ENCODE measurements around the gene MGMT.
"Not testable (repeated sequence)": the region's sequence is repeated elsewhere in the genome, so short reads cannot be mapped to it uniquely, and the experiment has no call there.

The MGMT gene

GRCh38 chr10:129466703-129467358, at the start of gene MGMT:
Gene MGMT (plus strand): TSS chr10:129467241.
- in situ Hi-C loops (cut with MboI; ENCODE audit: low sequenced_read_pairs) = no loop called here

DNA sequence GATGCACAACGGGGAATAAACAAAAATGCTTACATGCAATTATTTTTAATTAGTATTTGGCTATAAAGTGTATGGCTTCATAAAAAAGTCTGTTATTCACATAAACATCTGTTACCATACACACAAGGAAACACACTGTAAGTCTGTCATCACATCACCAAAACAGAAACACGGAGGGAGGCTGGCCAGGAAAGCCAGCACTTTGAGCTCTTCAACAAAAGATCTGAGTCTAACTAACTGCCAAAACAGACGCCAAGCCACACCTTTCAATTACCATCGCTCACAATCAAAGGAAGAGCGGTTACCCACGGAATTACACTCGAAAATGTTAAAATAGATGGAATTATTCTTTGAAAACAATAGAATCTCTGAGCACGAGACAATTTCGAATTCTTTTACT, 49.2 kb upstream of the MGMT start:
- in situ Hi-C loops (cut with MboI; ENCODE audit: low sequenced_read_pairs) = no loop called here

DNA sequence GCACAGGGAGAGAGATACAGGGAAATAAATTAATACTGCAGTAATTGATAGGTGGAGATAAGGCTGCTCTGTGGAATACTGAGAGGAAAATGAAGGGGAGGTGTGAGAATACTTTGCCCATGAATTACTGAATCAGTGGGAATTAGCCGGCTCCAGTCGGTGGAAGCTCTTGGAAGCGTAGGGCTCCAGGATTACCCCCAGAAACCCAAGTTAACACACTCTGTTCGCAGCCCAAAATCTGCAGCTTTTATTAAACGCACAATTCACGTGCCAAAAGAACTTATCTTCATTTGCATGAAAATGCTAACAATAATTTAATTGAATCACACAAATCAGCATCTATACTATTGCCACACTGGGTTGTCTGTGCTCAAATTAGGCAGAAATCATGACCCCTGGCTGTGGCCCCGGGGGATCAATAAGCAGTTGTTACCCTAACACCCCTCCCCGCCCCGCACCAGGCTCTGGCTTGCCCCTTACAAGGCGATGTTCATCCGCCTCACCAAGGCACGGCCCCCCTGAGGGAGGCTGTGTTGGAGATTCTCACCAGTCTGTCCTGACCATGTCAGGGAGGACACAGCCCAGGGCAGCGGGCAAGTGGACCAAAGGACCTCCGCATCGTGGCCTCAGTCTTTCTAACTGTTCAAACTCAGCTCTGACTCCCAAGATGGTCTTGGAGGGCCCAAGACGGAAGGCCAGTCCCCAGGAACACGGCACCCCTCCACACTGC, 48.4 kb upstream of the MGMT start:
- in situ Hi-C loops (cut with MboI; ENCODE audit: low sequenced_read_pairs) = no loop called here

GRCh38 chr10:129419397-129419796, 47.6 kb upstream of the MGMT start:
- in situ Hi-C loops (cut with MboI; ENCODE audit: low sequenced_read_pairs) = no loop called here

DNA sequence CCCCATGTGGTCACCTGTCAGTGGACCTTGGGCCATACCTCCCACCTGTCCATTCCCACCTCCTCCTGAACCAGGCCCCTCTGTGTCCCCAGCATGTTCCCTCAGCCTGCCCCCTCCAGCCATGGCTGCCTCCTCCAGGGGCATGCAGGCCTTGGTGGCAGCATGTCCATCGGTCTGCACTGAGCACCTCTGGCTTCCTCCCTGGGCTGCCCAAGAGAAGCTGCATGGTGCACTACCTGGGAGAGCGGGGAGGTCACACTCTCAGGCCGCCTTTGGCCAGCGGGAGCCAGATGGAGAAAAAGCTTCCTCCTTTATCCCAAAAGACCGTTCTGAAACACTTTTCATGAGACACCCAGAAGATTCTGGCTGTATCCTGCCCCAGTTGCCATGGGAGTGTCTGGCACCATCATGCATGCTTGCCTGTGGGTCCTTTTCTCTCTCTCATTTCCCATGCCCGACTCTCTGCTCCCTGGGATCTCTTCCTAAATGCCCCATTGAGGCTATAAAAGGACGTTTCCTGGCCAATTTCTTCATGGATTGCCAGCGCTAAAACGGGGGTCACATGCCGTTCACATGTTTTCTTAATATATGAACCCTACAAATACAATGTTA, 45.5 kb upstream of the MGMT start:
- in situ Hi-C loops (cut with MboI; ENCODE audit: low sequenced_read_pairs) = no loop called here

GRCh38 chr10:129424978-129425377, 42.1 kb upstream of the MGMT start:
- in situ Hi-C loops (cut with MboI; ENCODE audit: low sequenced_read_pairs) = no loop called here

GRCh38 chr10:129426606-129427005, 40.4 kb upstream of the MGMT start:
- in situ Hi-C loops (cut with MboI; ENCODE audit: low sequenced_read_pairs) = no loop called here

DNA sequence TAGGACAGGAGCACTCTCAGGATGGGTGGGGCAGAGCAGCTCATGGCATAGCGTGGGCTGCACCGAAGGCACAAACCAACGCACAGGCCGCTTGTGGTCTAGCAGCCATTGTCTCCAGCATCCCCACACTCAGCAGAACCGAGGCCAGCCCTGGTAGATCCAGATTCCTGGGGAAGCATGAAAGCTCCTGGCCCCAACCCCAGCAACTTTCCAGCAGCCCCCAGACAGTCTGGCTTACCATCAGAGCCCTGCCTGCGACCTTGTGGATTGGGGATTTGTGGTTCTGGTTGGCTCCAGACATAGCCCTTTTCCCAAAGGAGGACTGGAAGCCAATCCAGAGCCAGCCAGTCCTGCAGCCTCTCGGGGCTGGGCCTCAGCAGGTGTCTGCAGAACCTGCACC, 33.8 kb upstream of the MGMT start:
- in situ Hi-C loops (cut with MboI; ENCODE audit: low sequenced_read_pairs) = no loop called here

DNA sequence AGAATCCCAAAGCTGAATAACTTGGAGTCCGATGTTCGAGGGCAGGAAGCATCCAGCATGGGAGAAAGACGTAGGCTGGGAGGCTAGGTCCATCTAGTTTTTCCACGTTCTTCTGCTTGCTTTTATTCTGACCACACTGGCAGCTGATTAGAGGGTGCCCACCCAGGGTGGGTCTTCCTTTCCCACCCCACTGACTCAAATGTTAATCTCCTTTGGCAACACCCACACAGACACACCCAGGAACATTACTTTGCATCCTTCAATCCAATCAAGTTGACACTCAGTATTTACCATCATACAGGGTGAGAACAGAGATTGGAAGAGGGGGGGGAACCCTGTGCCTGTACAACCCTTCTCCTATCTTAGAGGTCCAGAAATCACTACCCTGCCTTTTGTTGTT, 31.3 kb upstream of the MGMT start:
- in situ Hi-C loops (cut with MboI; ENCODE audit: low sequenced_read_pairs) = not testable (repeated sequence)

DNA sequence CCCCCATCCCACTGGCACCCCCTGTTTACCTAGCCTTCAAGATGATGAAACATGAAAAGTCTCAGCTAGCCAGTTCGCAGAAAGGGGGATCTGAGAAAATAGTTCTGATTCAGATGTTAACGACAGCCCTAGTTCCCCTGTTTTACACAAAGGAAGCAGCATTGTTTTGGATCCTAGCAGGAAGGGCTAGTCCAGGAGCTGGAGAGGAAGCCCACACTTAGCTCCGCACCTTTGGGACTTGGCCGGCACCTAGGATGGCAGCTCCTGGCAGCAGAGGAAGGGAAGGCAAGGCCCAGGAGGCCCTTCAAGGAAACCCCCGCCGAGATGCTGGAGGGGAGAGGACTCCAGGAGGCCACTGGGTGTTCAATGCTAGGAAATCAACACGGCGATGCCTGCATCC, 29.0 kb upstream of the MGMT start:
- in situ Hi-C loops (cut with MboI; ENCODE audit: low sequenced_read_pairs) = no loop called here

DNA sequence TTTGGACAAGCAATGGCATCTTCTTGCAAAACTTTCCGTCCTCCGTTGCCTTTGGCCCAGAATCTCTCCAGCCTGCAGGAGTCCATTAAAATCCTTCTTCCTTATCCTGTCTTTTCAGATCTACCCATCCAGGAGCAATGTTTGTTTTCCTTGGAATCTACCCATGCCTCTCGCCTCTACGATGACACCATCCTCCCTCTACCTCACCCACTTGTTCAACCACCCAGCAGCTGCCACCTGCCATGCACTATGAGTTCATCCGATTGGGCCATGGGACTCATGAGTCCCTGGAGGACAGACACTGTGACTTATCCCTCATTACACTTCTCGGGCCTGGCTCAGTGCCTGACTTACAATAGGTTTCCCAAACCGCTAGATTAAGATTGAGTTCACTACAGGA, 26.8 kb upstream of the MGMT start:
- in situ Hi-C loops (cut with MboI; ENCODE audit: low sequenced_read_pairs) = no loop called here

- in situ Hi-C loops (cut with MboI; ENCODE audit: low sequenced_read_pairs) = no loop called here
Measured at GRCh38 chr10:129440722-129441316, 26.2 kb upstream of the MGMT start.

DNA sequence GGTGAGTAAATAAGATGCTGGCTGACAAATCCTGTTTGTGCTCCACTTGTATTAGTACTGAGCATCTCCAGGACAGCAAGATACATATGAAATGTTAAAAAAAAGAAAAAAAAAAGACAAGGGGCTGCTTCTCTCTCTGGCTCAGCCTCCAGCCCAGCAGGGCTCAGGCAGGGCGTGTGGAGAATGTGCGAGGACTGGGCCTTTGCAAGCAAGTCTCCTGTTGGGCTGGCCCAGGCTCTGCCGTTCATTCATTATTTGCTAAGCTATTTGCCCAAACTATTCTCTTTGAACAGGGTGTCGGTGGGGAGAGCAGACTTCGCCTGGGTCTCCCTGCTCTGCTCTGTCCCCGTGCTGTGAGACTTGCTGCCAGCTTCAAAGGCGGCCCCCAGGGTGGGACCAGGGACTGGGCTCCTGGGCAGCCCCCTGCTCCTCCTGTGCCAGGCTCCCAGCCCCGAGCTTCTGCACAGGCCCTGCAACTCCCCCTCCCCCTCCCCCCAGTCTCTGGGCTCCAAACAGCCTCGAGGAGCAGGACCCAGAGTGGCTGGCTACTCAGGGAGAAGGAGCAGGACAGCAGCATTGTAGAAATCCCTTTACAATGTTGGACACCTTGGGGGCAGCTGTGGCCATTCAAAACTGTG, 25.6 kb upstream of the MGMT start:
- in situ Hi-C loops (cut with MboI; ENCODE audit: low sequenced_read_pairs) = no loop called here

DNA sequence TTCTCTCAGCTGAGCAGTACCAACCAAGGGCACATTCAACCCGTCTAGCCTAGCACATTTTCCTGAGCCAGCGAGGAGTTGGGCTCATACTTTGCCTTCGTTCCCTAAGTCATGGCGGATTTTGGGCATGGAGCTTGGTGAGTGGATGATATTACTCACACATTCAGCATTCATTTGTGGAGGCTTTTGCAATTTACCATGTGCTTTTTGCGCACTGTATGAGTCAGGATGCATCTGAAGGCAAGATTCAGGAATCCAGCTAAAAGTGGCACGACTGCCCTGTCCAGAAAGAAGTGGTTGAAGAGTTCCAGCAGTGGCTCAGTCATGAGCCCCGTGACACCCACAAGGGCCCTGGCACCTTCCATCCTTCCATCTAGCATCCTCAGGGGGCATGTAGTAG, 24.2 kb upstream of the MGMT start:
- in situ Hi-C loops (cut with MboI; ENCODE audit: low sequenced_read_pairs) = no loop called here

GRCh38 chr10:129444359-129444758, 22.7 kb upstream of the MGMT start:
- in situ Hi-C loops (cut with MboI; ENCODE audit: low sequenced_read_pairs) = no loop called here

GRCh38 chr10:129445436-129446182, 21.4 kb upstream of the MGMT start:
- in situ Hi-C loops (cut with MboI; ENCODE audit: low sequenced_read_pairs) = no loop called here

DNA sequence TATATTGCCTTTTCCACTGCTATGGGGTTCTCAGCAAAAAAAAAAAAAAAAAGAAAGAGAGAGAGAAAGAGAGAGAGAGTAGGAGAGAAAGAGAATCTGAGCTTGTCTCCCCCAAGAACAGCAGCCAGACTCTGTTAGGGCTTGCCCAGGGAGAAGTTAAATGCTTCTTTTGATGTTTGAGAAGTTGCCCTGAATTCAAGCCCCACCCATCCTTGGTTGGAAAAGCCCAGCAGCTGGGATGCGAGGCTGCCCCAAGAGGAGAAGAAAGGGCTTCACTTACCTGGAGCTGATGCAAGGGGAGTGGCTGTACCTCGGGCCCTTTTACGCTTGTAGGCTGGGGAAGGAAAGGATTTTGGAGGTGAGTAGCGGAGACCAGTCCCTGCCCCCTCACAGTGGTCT, 20.9 kb upstream of the MGMT start:
- in situ Hi-C loops (cut with MboI; ENCODE audit: low sequenced_read_pairs) = no loop called here

DNA sequence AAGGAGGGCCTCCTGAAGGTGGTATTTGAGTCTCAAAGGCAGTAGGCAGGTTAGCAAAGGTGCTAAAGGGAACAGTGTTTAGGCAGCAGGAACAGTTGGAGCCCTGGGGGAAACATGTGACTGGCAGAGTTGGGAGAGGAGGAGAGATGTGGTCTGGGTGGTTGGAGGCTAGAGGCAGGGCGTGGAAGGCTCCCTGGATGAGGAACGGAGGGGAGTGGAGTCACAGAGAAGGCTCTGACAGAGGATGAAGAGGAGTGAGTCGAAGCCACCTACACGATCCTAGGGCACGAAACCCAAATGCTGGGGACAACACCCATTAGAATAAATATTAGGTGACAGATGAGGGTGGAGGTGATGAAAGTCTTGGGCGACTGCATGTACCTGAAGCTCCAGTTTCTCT, 19.6 kb upstream of the MGMT start:
- in situ Hi-C loops (cut with MboI; ENCODE audit: low sequenced_read_pairs) = no loop called here

DNA sequence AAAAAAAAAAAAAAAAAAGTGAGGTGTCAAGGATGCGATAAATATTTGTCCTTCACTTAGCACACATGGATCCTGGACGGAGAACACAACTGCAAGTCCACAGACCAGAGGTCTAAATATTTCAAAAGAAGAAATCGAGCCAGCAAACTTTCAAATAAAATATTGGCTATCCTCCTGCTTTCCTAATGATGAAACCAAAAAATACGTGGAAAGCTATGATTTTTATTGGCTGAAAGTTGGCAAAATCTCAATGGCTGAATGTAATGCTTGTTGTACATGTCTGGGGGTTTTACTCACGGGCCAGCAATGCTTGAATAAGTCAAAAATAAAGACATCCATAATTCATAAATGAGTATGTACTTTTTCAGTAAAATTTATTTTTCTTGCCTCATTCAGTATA, 19.0 kb upstream of the MGMT start:
- in situ Hi-C loops (cut with MboI; ENCODE audit: low sequenced_read_pairs) = no loop called here

DNA sequence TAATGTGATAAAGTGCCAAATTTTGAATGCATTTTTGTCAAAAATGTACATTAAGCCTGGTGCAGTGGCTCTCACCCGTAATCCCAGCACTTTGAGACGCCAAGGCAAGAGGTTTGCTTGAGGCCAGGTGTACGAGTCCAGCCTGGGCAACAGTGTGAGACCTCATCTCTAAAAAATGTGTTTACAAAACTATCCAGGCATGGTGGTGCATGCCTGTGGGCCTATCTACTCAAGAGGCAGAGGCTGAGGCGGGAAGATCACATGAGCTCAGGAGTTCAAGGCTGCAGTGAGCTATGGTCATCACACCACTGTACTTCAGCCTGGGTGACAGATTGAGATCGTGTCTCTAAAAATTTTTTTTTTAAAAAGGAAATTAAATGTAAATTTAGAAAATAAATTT, 18.5 kb upstream of the MGMT start:
- in situ Hi-C loops (cut with MboI; ENCODE audit: low sequenced_read_pairs) = no loop called here

- in situ Hi-C loops (cut with MboI; ENCODE audit: low sequenced_read_pairs) = no loop called here
Measured at GRCh38 chr10:129449893-129450292, 17.1 kb upstream of the MGMT start.
